ENCODE measurements around the gene ABCA4.

DNA sequence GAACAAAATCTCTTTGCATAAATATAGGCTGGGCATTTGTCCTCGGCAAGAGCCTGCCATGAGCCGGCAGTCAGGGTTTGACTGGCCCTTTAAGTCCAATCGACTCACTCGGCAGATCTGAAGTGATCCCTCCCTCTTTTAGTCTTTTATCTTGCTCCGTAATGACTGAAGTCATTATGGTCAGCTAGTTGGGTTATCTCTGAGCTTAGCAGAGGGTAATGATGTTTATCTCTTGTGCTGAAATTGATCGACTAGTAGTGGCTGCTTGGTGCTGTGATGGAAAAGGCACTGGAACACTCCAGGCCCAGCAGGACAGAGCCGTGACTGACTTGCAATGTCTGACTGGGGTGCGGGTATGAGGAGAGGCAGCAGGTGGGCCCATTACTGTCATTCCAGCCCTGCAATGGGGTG lies 468 bp upstream of the ABCA4 start:
- TF ChIP-seq, protein P1, sequence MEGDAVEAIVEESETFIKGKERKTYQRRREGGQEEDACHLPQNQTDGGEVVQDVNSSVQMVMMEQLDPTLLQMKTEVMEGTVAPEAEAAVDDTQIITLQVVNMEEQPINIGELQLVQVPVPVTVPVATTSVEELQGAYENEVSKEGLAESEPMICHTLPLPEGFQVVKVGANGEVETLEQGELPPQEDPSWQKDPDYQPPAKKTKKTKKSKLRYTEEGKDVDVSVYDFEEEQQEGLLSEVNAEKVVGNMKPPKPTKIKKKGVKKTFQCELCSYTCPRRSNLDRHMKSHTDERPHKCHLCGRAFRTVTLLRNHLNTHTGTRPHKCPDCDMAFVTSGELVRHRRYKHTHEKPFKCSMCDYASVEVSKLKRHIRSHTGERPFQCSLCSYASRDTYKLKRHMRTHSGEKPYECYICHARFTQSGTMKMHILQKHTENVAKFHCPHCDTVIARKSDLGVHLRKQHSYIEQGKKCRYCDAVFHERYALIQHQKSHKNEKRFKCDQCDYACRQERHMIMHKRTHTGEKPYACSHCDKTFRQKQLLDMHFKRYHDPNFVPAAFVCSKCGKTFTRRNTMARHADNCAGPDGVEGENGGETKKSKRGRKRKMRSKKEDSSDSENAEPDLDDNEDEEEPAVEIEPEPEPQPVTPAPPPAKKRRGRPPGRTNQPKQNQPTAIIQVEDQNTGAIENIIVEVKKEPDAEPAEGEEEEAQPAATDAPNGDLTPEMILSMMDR (IDR thresholded peaks at IDR 0.05): no peak
- TF ChIP-seq POLR2A (IDR thresholded peaks at IDR 0.05): no peak
